GM12878 (cell line): ENCODE measurements around the gene DLEC1.

Experiments
- ESRRA ChIP-seq: IDR thresholded peaks from 2 replicates; pipeline ENCODE4 v1.6.1; 2012; ENCODE audit warnings: mild to moderate bottlenecking, low read length, improper control_type of control experiment
- NFYB ChIP-seq: IDR thresholded peaks from 2 replicates; pipeline ENCODE4 v1.6.1; 2011; ENCODE audit warnings: low read depth, mild to moderate bottlenecking, low read length, improper control_type of control experiment, moderate library complexity; ENCODE audit not compliant: insufficient read depth
- TF ChIP-seq, protein P1 (sequence below): fragments of 450-650 bp; IDR thresholded peaks from 2 replicates; pipeline ENCODE4 v1.6.1; 2017; ENCODE audit warnings: antibody characterized with exemption, mild to moderate bottlenecking, moderate library complexity

DNA sequence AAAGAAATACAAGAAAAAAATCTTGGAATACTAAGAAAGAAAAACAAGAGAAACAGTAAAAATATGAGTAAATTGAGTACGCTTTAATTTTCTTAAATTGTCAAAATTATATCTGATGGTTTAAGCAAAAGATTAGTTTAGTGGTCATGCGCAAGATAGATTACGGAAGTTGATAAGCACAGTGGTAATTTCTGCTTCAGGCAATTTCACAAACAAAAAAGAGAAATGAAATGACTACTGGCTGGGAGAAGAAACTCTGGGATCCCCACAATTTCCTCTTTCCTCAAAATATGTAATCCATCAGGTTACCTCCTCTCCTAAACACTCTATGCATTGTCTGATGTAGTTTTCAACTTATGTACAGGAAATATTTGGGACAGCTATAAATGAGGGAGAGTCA is 108.4 kb downstream of the DLEC1 start:
- TF ChIP-seq NFYB (no peak), ESRRA (no peak)
- TF ChIP-seq, protein P1, sequence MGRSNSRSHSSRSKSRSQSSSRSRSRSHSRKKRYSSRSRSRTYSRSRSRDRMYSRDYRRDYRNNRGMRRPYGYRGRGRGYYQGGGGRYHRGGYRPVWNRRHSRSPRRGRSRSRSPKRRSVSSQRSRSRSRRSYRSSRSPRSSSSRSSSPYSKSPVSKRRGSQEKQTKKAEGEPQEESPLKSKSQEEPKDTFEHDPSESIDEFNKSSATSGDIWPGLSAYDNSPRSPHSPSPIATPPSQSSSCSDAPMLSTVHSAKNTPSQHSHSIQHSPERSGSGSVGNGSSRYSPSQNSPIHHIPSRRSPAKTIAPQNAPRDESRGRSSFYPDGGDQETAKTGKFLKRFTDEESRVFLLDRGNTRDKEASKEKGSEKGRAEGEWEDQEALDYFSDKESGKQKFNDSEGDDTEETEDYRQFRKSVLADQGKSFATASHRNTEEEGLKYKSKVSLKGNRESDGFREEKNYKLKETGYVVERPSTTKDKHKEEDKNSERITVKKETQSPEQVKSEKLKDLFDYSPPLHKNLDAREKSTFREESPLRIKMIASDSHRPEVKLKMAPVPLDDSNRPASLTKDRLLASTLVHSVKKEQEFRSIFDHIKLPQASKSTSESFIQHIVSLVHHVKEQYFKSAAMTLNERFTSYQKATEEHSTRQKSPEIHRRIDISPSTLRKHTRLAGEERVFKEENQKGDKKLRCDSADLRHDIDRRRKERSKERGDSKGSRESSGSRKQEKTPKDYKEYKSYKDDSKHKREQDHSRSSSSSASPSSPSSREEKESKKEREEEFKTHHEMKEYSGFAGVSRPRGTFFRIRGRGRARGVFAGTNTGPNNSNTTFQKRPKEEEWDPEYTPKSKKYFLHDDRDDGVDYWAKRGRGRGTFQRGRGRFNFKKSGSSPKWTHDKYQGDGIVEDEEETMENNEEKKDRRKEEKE = no peak
